ENCODE data around the gene FAM32A. TPM values are rescaled to one million over a fixed set of nuclear protein-coding genes. Genes with fewer than 3 reads are reported as not detected.

Gene FAM32A
- polyA plus RNA-seq, 1 of the 3 experiments (the other 2 are of a cell fraction): 156 TPM

DNA sequence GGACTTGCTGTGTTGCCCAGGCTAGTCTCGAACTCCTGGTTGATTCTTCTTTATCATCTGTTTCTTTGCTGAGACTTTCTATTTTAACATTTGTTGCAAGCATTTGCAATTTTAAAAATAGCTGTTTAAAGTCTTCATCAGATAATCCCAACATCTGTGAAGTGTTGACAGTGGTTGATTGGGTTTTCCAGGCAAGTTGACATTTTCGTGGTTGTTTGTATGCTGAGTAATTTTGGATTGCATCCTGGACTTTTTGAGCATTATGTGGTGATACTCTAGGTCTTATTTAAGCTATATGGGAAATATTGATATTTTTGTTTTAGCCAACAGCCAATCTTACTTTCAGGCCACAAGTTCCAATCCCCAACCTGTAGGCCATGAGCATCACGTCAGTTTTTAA, 37.6 kb downstream of the FAM32A start (continued):
- TF ChIP-seq, protein P1, sequence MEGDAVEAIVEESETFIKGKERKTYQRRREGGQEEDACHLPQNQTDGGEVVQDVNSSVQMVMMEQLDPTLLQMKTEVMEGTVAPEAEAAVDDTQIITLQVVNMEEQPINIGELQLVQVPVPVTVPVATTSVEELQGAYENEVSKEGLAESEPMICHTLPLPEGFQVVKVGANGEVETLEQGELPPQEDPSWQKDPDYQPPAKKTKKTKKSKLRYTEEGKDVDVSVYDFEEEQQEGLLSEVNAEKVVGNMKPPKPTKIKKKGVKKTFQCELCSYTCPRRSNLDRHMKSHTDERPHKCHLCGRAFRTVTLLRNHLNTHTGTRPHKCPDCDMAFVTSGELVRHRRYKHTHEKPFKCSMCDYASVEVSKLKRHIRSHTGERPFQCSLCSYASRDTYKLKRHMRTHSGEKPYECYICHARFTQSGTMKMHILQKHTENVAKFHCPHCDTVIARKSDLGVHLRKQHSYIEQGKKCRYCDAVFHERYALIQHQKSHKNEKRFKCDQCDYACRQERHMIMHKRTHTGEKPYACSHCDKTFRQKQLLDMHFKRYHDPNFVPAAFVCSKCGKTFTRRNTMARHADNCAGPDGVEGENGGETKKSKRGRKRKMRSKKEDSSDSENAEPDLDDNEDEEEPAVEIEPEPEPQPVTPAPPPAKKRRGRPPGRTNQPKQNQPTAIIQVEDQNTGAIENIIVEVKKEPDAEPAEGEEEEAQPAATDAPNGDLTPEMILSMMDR (IDR thresholded peaks at IDR 0.05): no peak
- TF ChIP-seq GATA2 (CRISPR knock-in tag; IDR thresholded peaks at IDR 0.05): no peak

DNA sequence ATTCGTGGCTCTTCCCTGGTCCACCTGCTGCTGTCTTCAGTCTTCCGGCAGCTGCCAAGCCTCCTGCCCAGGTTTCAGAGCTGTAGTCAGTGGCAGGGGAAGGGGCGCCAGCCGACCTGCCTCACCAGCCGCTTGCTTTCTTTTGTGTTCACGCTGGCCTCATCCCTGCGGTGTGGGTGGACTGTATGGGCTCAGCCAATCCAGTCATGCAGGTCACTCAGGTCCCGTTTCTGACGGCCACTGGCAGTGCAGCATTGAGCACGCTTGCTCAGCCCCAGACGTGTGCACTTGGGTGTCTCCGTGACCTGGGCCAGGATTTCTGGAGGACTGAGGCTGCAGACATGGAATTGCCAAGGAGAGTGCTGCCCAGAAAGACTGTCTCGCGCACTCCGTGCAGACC, 38.5 kb downstream of the FAM32A start:
- Histone ChIP-seq H3K27ac (ENCODE audit: low read depth in 2 of 2, low read length in 1 of 2) (no peak overlapping the region), H3K9ac (no peak overlapping the region), H3K36me3 (replicated peaks in 1 of 2; ENCODE audit: control insufficient read depth in 1 of 2, insufficient read depth in 2 of 2, low read length in 1 of 2) (peaks cover 61 to 76% of the 10 kb centered on the region in 2 experiments), H3K4me1 (ENCODE audit: control insufficient read depth in 1 of 2, insufficient read depth in 2 of 2, low read depth in 1 of 2, low read length in 1 of 2) (no peaks in the 10 kb centered on the region), H3K4me2 (no peak overlapping the region), H3F3A (replicated peaks; ENCODE audit: insufficient read depth) (peaks cover 13% of the 10 kb centered on the region), H2AFZ (ENCODE audit: low read depth) (no peak overlapping the region), H3K9me3 (peaks cover 23% of the 10 kb centered on the region; the same call in 1 of the 2 replicates), H3K9me2 (no peaks in the 10 kb centered on the region), H3K27me3 (ENCODE audit: insufficient read depth) (no peaks in the 10 kb centered on the region), H4K20me1 (ENCODE audit: insufficient read depth) (0 out of 2 replicates have a peak, but pooled peaks cover 3% of the 10 kb centered on the region), H3K79me2 (ENCODE audit: insufficient read depth) (peaks cover 36% of the 10 kb centered on the region; the same call in 1 of the 2 replicates), H3K4me3 (ENCODE audit: low read depth in 2 of 2, low read length in 1 of 2) (no peak overlapping the region)
- ChIA-PET CTCF (interaction anchor here (1.4 kb wide), 1 partner anchor 12 kb away, joined by 4 read pairs; no protein-coding TSS in a partner anchor), POLR2A (no interaction called here)
- no peak for DNase-seq
- 81% methylated on average over 8 of the region's 15 CpGs for WGBS (ENCODE audit: low lambda C conversion rate)
- TF ChIP-seq SIN3A (IDR thresholded peaks at IDR 0.05; ENCODE audit: borderline replicate concordance, low read depth, low read length) (no peak), EP300 (IDR thresholded peaks at IDR 0.05; ENCODE audit: borderline replicate concordance in 1 of 2, low read depth in 1 of 2, low read length in 1 of 2) (no peak), ELF1 (IDR thresholded peaks at IDR 0.05) (no peak), NFIC (IDR thresholded peaks at IDR 0.05; ENCODE audit: borderline replicate concordance) (no peak), MXI1 (IDR thresholded peaks at IDR 0.05; ENCODE audit: low read depth, low read length) (no peak), RAD21 (IDR thresholded peaks at IDR 0.05; ENCODE audit: low read length) (no peak), RXRA (IDR thresholded peaks at IDR 0.05; ENCODE audit: borderline replicate concordance, low read depth) (no peak), FOSL2 (IDR thresholded peaks at IDR 0.05; ENCODE audit: borderline replicate concordance, low read depth) (no peak), RCOR1 (IDR thresholded peaks at IDR 0.05; ENCODE audit: low read length) (no peak), JUND (IDR thresholded peaks at IDR 0.05) (no peak), TCF12 (IDR thresholded peaks at IDR 0.05) (no peak), NRF1 (IDR thresholded peaks at IDR 0.05; ENCODE audit: low read depth, low read length) (no peak), CHD2 (IDR thresholded peaks at IDR 0.05; ENCODE audit: low read length, partially characterized antibody) (no peak)
- TF ChIP-seq, protein P2, sequence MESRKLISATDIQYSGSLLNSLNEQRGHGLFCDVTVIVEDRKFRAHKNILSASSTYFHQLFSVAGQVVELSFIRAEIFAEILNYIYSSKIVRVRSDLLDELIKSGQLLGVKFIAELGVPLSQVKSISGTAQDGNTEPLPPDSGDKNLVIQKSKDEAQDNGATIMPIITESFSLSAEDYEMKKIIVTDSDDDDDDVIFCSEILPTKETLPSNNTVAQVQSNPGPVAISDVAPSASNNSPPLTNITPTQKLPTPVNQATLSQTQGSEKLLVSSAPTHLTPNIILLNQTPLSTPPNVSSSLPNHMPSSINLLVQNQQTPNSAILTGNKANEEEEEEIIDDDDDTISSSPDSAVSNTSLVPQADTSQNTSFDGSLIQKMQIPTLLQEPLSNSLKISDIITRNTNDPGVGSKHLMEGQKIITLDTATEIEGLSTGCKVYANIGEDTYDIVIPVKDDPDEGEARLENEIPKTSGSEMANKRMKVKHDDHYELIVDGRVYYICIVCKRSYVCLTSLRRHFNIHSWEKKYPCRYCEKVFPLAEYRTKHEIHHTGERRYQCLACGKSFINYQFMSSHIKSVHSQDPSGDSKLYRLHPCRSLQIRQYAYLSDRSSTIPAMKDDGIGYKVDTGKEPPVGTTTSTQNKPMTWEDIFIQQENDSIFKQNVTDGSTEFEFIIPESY (IDR thresholded peaks at IDR 0.05; ENCODE audit: borderline replicate concordance, low read depth): no peak
- TF ChIP-seq, protein P1 (IDR thresholded peaks at IDR 0.05): no peak
- TF ChIP-seq, protein P3, sequence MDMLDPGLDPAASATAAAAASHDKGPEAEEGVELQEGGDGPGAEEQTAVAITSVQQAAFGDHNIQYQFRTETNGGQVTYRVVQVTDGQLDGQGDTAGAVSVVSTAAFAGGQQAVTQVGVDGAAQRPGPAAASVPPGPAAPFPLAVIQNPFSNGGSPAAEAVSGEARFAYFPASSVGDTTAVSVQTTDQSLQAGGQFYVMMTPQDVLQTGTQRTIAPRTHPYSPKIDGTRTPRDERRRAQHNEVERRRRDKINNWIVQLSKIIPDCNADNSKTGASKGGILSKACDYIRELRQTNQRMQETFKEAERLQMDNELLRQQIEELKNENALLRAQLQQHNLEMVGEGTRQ (IDR thresholded peaks at IDR 0.05; ENCODE audit: borderline replicate concordance, low read depth, low read length): no peak
- TF ChIP-seq, protein P4, sequence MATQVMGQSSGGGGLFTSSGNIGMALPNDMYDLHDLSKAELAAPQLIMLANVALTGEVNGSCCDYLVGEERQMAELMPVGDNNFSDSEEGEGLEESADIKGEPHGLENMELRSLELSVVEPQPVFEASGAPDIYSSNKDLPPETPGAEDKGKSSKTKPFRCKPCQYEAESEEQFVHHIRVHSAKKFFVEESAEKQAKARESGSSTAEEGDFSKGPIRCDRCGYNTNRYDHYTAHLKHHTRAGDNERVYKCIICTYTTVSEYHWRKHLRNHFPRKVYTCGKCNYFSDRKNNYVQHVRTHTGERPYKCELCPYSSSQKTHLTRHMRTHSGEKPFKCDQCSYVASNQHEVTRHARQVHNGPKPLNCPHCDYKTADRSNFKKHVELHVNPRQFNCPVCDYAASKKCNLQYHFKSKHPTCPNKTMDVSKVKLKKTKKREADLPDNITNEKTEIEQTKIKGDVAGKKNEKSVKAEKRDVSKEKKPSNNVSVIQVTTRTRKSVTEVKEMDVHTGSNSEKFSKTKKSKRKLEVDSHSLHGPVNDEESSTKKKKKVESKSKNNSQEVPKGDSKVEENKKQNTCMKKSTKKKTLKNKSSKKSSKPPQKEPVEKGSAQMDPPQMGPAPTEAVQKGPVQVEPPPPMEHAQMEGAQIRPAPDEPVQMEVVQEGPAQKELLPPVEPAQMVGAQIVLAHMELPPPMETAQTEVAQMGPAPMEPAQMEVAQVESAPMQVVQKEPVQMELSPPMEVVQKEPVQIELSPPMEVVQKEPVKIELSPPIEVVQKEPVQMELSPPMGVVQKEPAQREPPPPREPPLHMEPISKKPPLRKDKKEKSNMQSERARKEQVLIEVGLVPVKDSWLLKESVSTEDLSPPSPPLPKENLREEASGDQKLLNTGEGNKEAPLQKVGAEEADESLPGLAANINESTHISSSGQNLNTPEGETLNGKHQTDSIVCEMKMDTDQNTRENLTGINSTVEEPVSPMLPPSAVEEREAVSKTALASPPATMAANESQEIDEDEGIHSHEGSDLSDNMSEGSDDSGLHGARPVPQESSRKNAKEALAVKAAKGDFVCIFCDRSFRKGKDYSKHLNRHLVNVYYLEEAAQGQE (IDR thresholded peaks at IDR 0.05; ENCODE audit: low read depth, low read length): no peak
- TF ChIP-seq, protein P5, sequence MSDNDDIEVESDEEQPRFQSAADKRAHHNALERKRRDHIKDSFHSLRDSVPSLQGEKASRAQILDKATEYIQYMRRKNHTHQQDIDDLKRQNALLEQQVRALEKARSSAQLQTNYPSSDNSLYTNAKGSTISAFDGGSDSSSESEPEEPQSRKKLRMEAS (IDR thresholded peaks at IDR 0.05; ENCODE audit: low read depth): no peak
- TF ChIP-seq, protein P6, sequence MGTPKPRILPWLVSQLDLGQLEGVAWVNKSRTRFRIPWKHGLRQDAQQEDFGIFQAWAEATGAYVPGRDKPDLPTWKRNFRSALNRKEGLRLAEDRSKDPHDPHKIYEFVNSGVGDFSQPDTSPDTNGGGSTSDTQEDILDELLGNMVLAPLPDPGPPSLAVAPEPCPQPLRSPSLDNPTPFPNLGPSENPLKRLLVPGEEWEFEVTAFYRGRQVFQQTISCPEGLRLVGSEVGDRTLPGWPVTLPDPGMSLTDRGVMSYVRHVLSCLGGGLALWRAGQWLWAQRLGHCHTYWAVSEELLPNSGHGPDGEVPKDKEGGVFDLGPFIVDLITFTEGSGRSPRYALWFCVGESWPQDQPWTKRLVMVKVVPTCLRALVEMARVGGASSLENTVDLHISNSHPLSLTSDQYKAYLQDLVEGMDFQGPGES (IDR thresholded peaks at IDR 0.05; ENCODE audit: low read depth, low read length): no peak

Measured in SK-N-SH (cell line).